PC-9 (cell line): Measurements from ENCODE around the gene NUBPL. TPM values are rescaled to one million over a fixed set of nuclear protein-coding genes. Genes with fewer than 3 reads are reported as not detected.

Experiments
- BruUV-seq: library from RNA; stranded (reverse); fragments of 400-500 nt; replicated peaks from 2 replicates; lab custom pipeline; 2021; lab: Mats Ljungman, UMichigan
- CTCF ChIA-PET: fragments of 300-600 bp; sonication (Branson Sonifier 250); formaldehyde crosslinking; loops from one replicate; lab custom pipeline; 2022; ENCODE audit warnings: antibody characterized with exemption; lab: Charles Lee
- POLR2A ChIA-PET: fragments of 300-600 bp; sonication (Branson Sonifier 250); formaldehyde crosslinking; loops from one replicate; lab custom pipeline; 2022; ENCODE audit warnings: antibody characterized with exemption; ENCODE audit not compliant: unreplicated experiment; lab: Charles Lee
- DNase-seq, 2 experiments: peaks; one replicate each; pipeline versions ENCODE4 v3.0.0 to v3.0.0-alpha.2; 2015 to 2022; ENCODE audit warnings: mixed read lengths in 1 of 2
- H2AFZ ChIP-seq: fragments of 200-600 bp; sonication (generic); 2 replicates; pipeline ENCODE4 v1.8.1; 2017; ENCODE audit warnings: antibody characterized with exemption
- H3F3A ChIP-seq: fragments of 200-600 bp; sonication (generic); 2 replicates; pipeline ENCODE4 v1.8.1; 2017; ENCODE audit warnings: antibody characterized with exemption, mild to moderate bottlenecking, low read depth; ENCODE audit not compliant: insufficient read depth
- H3K27ac ChIP-seq: fragments of 200-600 bp; sonication (generic); 2 replicates; pipeline ENCODE4 v1.6.1; 2016; ENCODE audit warnings: mixed run types
- H3K27me3 ChIP-seq: fragments of 200-600 bp; sonication (generic); 2 replicates; pipeline ENCODE4 v1.6.1; 2016; ENCODE audit warnings: low read depth, mixed run types; ENCODE audit not compliant: insufficient read depth
- H3K36me3 ChIP-seq: fragments of 200-600 bp; sonication (generic); 2 replicates; pipeline ENCODE4 v1.6.1; 2016; ENCODE audit warnings: low read depth, mixed run types
- H3K4me1 ChIP-seq: fragments of 200-600 bp; sonication (generic); replicated peaks from 2 replicates; pipeline ENCODE4 v1.6.1; 2016; ENCODE audit warnings: mixed run types; ENCODE audit not compliant: insufficient read depth
- H3K4me2 ChIP-seq: fragments of 200-600 bp; sonication (generic); 2 replicates; pipeline ENCODE4 v1.6.1; 2017; ENCODE audit warnings: mixed run types
- H3K4me3 ChIP-seq: fragments of 200-600 bp; sonication (generic); 2 replicates; pipeline ENCODE4 v1.6.1; 2016; ENCODE audit warnings: mixed run types
- H3K79me2 ChIP-seq: fragments of 200-600 bp; sonication (generic); 2 replicates; pipeline ENCODE4 v1.6.1; 2017; ENCODE audit warnings: low read depth, mixed run types
- H3K9me2 ChIP-seq: fragments of 200-600 bp; sonication (generic); 2 replicates; pipeline ENCODE4 v1.8.1; 2017; ENCODE audit warnings: mild to moderate bottlenecking; ENCODE audit not compliant: insufficient read depth
- H3K9me3 ChIP-seq: fragments of 200-600 bp; sonication (generic); 2 replicates; pipeline ENCODE4 v1.8.1; 2016; ENCODE audit warnings: low read depth; ENCODE audit not compliant: insufficient read depth
- H4K20me1 ChIP-seq: fragments of 200-600 bp; sonication (generic); 2 replicates; pipeline ENCODE4 v1.8.1; 2017; ENCODE audit not compliant: insufficient read depth
- EZH2 ChIP-seq: fragments of 200-600 bp; sonication (generic); IDR thresholded peaks from 2 replicates; pipeline ENCODE4 v1.8.0; 2017; ENCODE audit warnings: antibody characterized with exemption, low read depth
- intact Hi-C: fragments of 100-400 bp; cut with micrococcal nuclease; formaldehyde crosslinking; loops from one replicate; pipeline ENCODE4 v1.10.0; 2022; ENCODE audit not compliant: unreplicated experiment
- total RNA-seq: library from RNA; stranded (reverse); gene quantifications from 2 replicates; pipeline ENCODE4 v1.2.3, GENCODE V29; 2021
- TF ChIP-seq, protein P1 (sequence below): fragments of 200-600 bp; sonication (generic); conservative IDR thresholded peaks from 2 replicates; pipeline ENCODE4 v1.6.1; 2017; ENCODE audit warnings: mixed run types, antibody characterized with exemption, mild to moderate bottlenecking, moderate library complexity

Gene NUBPL
- total RNA-seq, 1 experiment from 2014 or later = 14.6 TPM

DNA sequence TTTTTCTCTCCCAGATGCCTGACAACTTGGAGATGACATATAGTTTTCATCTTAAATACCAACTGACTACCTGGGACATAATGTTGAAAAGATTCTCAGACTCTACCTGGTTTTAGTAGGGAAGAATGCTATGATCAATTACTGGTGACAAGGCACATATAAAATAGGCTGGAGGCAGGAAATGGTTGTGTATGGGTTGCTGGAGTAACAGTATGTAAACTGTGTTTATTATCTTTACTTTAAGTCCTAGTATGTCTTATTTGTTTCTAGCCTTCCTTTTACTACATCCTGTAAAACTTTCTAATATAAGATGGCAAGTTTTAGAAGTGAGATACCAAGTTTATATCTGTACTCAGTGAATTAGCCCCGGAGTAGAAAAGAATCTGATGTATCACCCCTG is 98.1 kb downstream of the NUBPL start:
- Histone ChIP-seq H3K27me3 (no peaks in the 10 kb centered on the region), H3K9me3 (no peaks in the 10 kb centered on the region), H3K9me2 (no peaks in the 10 kb centered on the region), H3K4me3 (no peak overlapping the region), H3K36me3 (no peaks in the 10 kb centered on the region), H3K79me2 (no peaks in the 10 kb centered on the region), H4K20me1 (no peaks in the 10 kb centered on the region), H3K4me1 (no peaks in the 10 kb centered on the region), H3F3A (no peaks in the 10 kb centered on the region), H2AFZ (no peak overlapping the region), H3K27ac (no peak overlapping the region), H3K4me2 (no peak overlapping the region)
- no TSS peak for BruUV-seq
- no peak for DNase-seq
- ChIA-PET POLR2A (no interaction called here), CTCF (no interaction called here)
- intact Hi-C loops = no loop called here
- TF ChIP-seq, protein P1, sequence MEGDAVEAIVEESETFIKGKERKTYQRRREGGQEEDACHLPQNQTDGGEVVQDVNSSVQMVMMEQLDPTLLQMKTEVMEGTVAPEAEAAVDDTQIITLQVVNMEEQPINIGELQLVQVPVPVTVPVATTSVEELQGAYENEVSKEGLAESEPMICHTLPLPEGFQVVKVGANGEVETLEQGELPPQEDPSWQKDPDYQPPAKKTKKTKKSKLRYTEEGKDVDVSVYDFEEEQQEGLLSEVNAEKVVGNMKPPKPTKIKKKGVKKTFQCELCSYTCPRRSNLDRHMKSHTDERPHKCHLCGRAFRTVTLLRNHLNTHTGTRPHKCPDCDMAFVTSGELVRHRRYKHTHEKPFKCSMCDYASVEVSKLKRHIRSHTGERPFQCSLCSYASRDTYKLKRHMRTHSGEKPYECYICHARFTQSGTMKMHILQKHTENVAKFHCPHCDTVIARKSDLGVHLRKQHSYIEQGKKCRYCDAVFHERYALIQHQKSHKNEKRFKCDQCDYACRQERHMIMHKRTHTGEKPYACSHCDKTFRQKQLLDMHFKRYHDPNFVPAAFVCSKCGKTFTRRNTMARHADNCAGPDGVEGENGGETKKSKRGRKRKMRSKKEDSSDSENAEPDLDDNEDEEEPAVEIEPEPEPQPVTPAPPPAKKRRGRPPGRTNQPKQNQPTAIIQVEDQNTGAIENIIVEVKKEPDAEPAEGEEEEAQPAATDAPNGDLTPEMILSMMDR = no peak
- no peak for TF ChIP-seq EZH2

DNA sequence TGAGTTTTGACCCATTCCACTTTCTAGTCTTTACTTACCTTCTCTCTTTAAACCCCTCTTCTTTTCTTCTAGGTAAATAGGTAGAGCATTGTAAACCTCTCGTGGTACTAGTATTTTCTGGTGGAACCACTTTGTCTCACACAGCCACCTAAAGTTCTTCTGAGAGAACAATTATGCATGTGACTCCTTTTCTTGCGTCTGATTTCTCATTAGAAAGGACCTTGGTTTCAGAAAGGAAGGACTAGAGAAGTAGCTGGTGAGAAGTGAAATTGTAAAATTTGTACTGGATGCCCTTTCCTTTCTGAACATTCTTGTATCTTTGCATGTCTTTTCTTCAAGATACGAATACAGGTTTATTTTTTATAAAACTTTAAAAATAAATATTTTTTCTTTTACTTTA is 99.0 kb downstream of the NUBPL start:
- no peaks in the 10 kb centered on the region for H3K79me2 ChIP-seq
- H3K9me2 ChIP-seq = no peaks in the 10 kb centered on the region
- no peak for TF ChIP-seq EZH2
- TF ChIP-seq, protein P1 = no peak
- ChIA-PET CTCF (no interaction called here), POLR2A (no interaction called here)
- no peak overlapping the region for H2AFZ ChIP-seq
- no peak overlapping the region for H3K4me3 ChIP-seq
- no peaks in the 10 kb centered on the region for H4K20me1 ChIP-seq
- H3K27ac ChIP-seq = no peak overlapping the region
- no peaks in the 10 kb centered on the region for H3K4me1 ChIP-seq
- H3K27me3 ChIP-seq = no peaks in the 10 kb centered on the region
- no peaks in the 10 kb centered on the region for H3K9me3 ChIP-seq
- no TSS peak for BruUV-seq
- H3F3A ChIP-seq = no peaks in the 10 kb centered on the region
- no peak for DNase-seq
- intact Hi-C loops = no loop called here
- H3K36me3 ChIP-seq = no peaks in the 10 kb centered on the region
- no peak overlapping the region for H3K4me2 ChIP-seq

DNA sequence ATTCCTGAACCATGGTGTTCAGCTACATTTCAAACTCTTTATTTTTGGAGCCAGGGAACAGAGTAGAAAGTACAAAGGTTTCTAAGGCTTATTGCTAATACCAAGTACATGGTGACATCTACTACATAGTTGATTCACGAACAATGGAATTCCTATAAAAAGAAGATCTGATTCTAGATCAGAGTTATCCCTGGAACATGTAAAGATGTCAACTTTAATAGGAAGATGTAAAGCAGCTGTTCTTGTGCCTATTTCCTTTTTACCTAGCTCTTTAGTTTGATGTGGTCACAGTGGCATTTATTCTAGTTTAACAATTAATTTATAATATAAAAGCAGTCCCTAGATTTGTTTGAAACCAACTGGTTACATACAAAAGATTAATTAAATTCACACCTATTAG is 99.5 kb downstream of the NUBPL start:
- no peaks in the 10 kb centered on the region for H3F3A ChIP-seq
- TF ChIP-seq, protein P1 = no peak
- no peak for TF ChIP-seq EZH2
- CTCF ChIA-PET = no interaction called here
- no peak for DNase-seq
- POLR2A ChIA-PET = no interaction called here
- H3K9me2 ChIP-seq = no peaks in the 10 kb centered on the region
- no TSS peak for BruUV-seq
- no peak overlapping the region for H2AFZ ChIP-seq
- H3K9me3 ChIP-seq = no peaks in the 10 kb centered on the region
- H4K20me1 ChIP-seq = no peaks in the 10 kb centered on the region
- no peak overlapping the region for H3K4me2 ChIP-seq
- no peaks in the 10 kb centered on the region for H3K79me2 ChIP-seq
- no peaks in the 10 kb centered on the region for H3K4me1 ChIP-seq
- no peak overlapping the region for H3K27ac ChIP-seq
- H3K27me3 ChIP-seq = no peaks in the 10 kb centered on the region
- H3K4me3 ChIP-seq = no peak overlapping the region
- intact Hi-C loops = no loop called here
- H3K36me3 ChIP-seq = no peaks in the 10 kb centered on the region
